GM23338 (cell line): ENCODE results near the gene UBE2H. TPM values are rescaled to one million over a fixed set of nuclear protein-coding genes. Genes with fewer than 3 reads are reported as not detected.

Source experiments
- ATAC-seq: fragments of 200-7000 bp; cut with Tn5 transposase; 3 replicates; pipeline ENCODE4 v1.9.1; 2020
- DNase-seq: peaks from one replicate; pipeline ENCODE4 v3.0.0-alpha.2; 2015; ENCODE audit warnings: low spot score
- H2AFZ ChIP-seq: fragments of 200-600 bp; sonication (generic); 2 replicates; pipeline ENCODE4 v1.8.0; 2016; ENCODE audit warnings: antibody characterized with exemption, mild to moderate bottlenecking, moderate library complexity
- H3F3A ChIP-seq: fragments of 200-600 bp; sonication (generic); replicated peaks from 2 replicates; pipeline ENCODE4 v1.8.0; 2017; ENCODE audit warnings: antibody characterized with exemption, mixed run types, low read depth
- H3K27ac ChIP-seq: fragments of 200-600 bp; sonication (generic); 2 replicates; pipeline ENCODE4 v1.6.1; 2016; ENCODE audit warnings: low read depth
- H3K27me3 ChIP-seq: fragments of 200-600 bp; sonication (generic); 2 replicates; pipeline ENCODE4 v1.8.0; 2016; ENCODE audit warnings: mild to moderate bottlenecking, mixed run types, moderate library complexity; ENCODE audit not compliant: insufficient read depth
- H3K36me3 ChIP-seq: fragments of 200-600 bp; sonication (generic); 2 replicates; pipeline ENCODE4 v1.8.0; 2016; ENCODE audit warnings: mild to moderate bottlenecking; ENCODE audit not compliant: insufficient read depth
- H3K4me1 ChIP-seq: fragments of 200-600 bp; sonication (generic); 2 replicates; pipeline ENCODE4 v1.8.0; 2016; ENCODE audit warnings: mild to moderate bottlenecking, moderate library complexity; ENCODE audit not compliant: insufficient read depth
- H3K4me2 ChIP-seq: fragments of 200-600 bp; sonication (generic); 2 replicates; pipeline ENCODE4 v1.7.1; 2017; ENCODE audit warnings: mixed run types
- H3K4me3 ChIP-seq: fragments of 200-600 bp; sonication (generic); 2 replicates; pipeline ENCODE4 v1.6.1; 2016; ENCODE audit warnings: mixed run types
- H3K79me2 ChIP-seq: fragments of 200-600 bp; sonication (generic); replicated peaks from 2 replicates; pipeline ENCODE4 v1.8.0; 2017; ENCODE audit warnings: mild to moderate bottlenecking; ENCODE audit not compliant: insufficient read depth
- H3K9me2 ChIP-seq: fragments of 200-600 bp; sonication (generic); 2 replicates; pipeline ENCODE4 v1.8.0; 2017; ENCODE audit not compliant: insufficient read depth
- H4K20me1 ChIP-seq: fragments of 200-600 bp; sonication (generic); replicated peaks from 2 replicates; pipeline ENCODE4 v1.8.0; 2017; ENCODE audit warnings: mild to moderate bottlenecking; ENCODE audit not compliant: insufficient read depth
- H3K27ac Mint-ChIP-seq: 2 replicates; pipeline ENCODE4 v1.8.0; 2020; ENCODE audit warnings: inconsistent platforms, mild to moderate bottlenecking, moderate library complexity, mixed read lengths
- H3K27me3 Mint-ChIP-seq: 3 replicates; pipeline ENCODE4 v1.8.0; 2022; ENCODE audit warnings: low read depth, mild to moderate bottlenecking, moderate library complexity, mixed read lengths, inconsistent platforms; ENCODE audit not compliant: insufficient read depth, poor library complexity
- H3K36me3 Mint-ChIP-seq: 3 replicates; pipeline ENCODE4 v1.8.0; 2021; ENCODE audit warnings: low read depth, mild to moderate bottlenecking, inconsistent platforms, moderate library complexity, mixed read lengths
- H3K4me1 Mint-ChIP-seq: 3 replicates; pipeline ENCODE4 v1.8.0; 2020; ENCODE audit warnings: mild to moderate bottlenecking, inconsistent platforms, mixed read lengths
- H3K4me3 Mint-ChIP-seq: 3 replicates; pipeline ENCODE4 v1.8.0; 2021; ENCODE audit warnings: moderate library complexity, mild to moderate bottlenecking, inconsistent platforms, mixed read lengths
- H3K9me3 Mint-ChIP-seq: 3 replicates; pipeline ENCODE4 v1.8.0; 2020; ENCODE audit warnings: moderate library complexity, mild to moderate bottlenecking, inconsistent platforms, mixed read lengths
- CREB1 ChIP-seq: fragments of 250-450 bp; sonication (Bioruptor Pico); IDR thresholded peaks from 2 replicates; pipeline ENCODE4 v1.5.0; 2020; ENCODE audit warnings: low read depth, mild to moderate bottlenecking, moderate library complexity
- CTCF ChIP-seq, 2 experiments: fragments of 200-600 bp in 1 of 2; sonication (generic) in 1 of 2; conservative IDR thresholded peaks; 2 replicates each; pipeline versions ENCODE4 v1.5.1 to v1.6.1; 2016 to 2017; ENCODE audit warnings: antibody characterized with exemption in 2 of 2, low read depth in 2 of 2, mild to moderate bottlenecking in 2 of 2, moderate library complexity in 1 of 2
- EZH2 ChIP-seq: fragments of 200-600 bp; sonication (generic); IDR thresholded peaks from one replicate; pipeline ENCODE4 v1.8.0; 2017; ENCODE audit warnings: antibody characterized with exemption, mild to moderate bottlenecking, low read depth; ENCODE audit not compliant: unreplicated experiment
- EZH2phosphoT487 ChIP-seq: fragments of 200-600 bp; sonication (generic); IDR thresholded peaks from one replicate; pipeline ENCODE4 v1.8.1; 2018; ENCODE audit warnings: antibody characterized with exemption; ENCODE audit not compliant: unreplicated experiment
- JUNB ChIP-seq: IDR thresholded peaks from one replicate; pipeline ENCODE4 v1.6.1; 2016; ENCODE audit warnings: antibody characterized with exemption; ENCODE audit not compliant: unreplicated experiment
- POLR2AphosphoS5 ChIP-seq: IDR thresholded peaks from 2 replicates; pipeline ENCODE4 v1.6.1; 2016; ENCODE audit warnings: antibody characterized with exemption, low read depth
- REST ChIP-seq: IDR thresholded peaks from one replicate; pipeline ENCODE4 v1.6.1; 2018; ENCODE audit warnings: antibody characterized with exemption; ENCODE audit not compliant: unreplicated experiment
- ZNF114 ChIP-seq: fragments of 250-450 bp; sonication (Bioruptor Pico); IDR thresholded peaks from 2 replicates; pipeline ENCODE4 v1.5.0; 2020; ENCODE audit warnings: mild to moderate bottlenecking, moderate library complexity
- ZNF462 ChIP-seq: fragments of 250-450 bp; sonication (Bioruptor Pico); IDR thresholded peaks from 2 replicates; pipeline ENCODE4 v1.5.0; 2020; ENCODE audit warnings: mild to moderate bottlenecking, moderate library complexity
- polyA plus RNA-seq: library from polyadenylated mRNA; unstranded; fragments of >200 nt; fragmentation: Nextera tagmentation; extraction: Ambion mirVana; gene quantifications from 2 replicates; pipeline ENCODE4 v1.2.1, GENCODE V29; 2016
- total RNA-seq: library from RNA; depleted of rRNA; stranded (reverse); fragments of >200 nt; shearing (Covaris generic); gene quantifications from 2 replicates; pipeline ENCODE4 v1.2.3, GENCODE V29; 2014

Gene UBE2H
- total and polyA plus RNA-seq, 2 experiments from 2014 or later: 40.8 to 86.5 TPM

GRCh38 chr7:129828078-129828762 lies 124.5 kb downstream of the UBE2H start:
- no peak overlapping the region for H3K4me3 Mint-ChIP-seq
- Histone ChIP-seq H3K79me2 (no peaks in the 10 kb centered on the region), H3K4me3 (no peak overlapping the region), H3K4me2 (no peak overlapping the region), H4K20me1 (no peaks in the 10 kb centered on the region), H3F3A (peaks cover 10% of the 10 kb centered on the region; the same call in 1 of the 2 replicates), H3K36me3 (no peaks in the 10 kb centered on the region), H3K9me2 (no peaks in the 10 kb centered on the region), H2AFZ (no peak overlapping the region), H3K27ac (no peak overlapping the region), H3K4me1 (peaks cover 40% of the 10 kb centered on the region), H3K27me3 (no peaks in the 10 kb centered on the region)
- DNase-seq: no peak
- H3K4me1 Mint-ChIP-seq: peaks cover 46% of the 10 kb centered on the region
- ATAC-seq: no peak
- H3K27me3 Mint-ChIP-seq: peaks cover 54% of the 10 kb centered on the region
- peaks cover 15% of the 10 kb centered on the region for H3K36me3 Mint-ChIP-seq
- TF ChIP-seq REST (no peak), ZNF114 (CRISPR knock-in tag) (no peak), EZH2phosphoT487 (no peak), POLR2AphosphoS5 (no peak)
- H3K27ac Mint-ChIP-seq: no peak overlapping the region
- no peaks in the 10 kb centered on the region for H3K9me3 Mint-ChIP-seq

- Histone ChIP-seq H3K4me1 (peaks cover 33% of the 10 kb centered on the region), H3F3A (peaks cover 10% of the 10 kb centered on the region; the same call in 1 of the 2 replicates), H3K79me2 (no peaks in the 10 kb centered on the region), H3K27me3 (no peaks in the 10 kb centered on the region), H3K9me2 (no peaks in the 10 kb centered on the region), H3K27ac (no peak overlapping the region), H3K36me3 (no peaks in the 10 kb centered on the region), H2AFZ (no peak overlapping the region), H4K20me1 (no peaks in the 10 kb centered on the region), H3K4me2 (no peak overlapping the region), H3K4me3 (no peak overlapping the region)
- no peak for ATAC-seq
- Mint-ChIP-seq H3K4me3 (no peak overlapping the region), H3K4me1 (peaks cover 41% of the 10 kb centered on the region), H3K36me3 (peaks cover 12% of the 10 kb centered on the region), H3K27me3 (peaks cover 54% of the 10 kb centered on the region), H3K27ac (no peak overlapping the region), H3K9me3 (no peaks in the 10 kb centered on the region)
- no peak for DNase-seq
- TF ChIP-seq EZH2phosphoT487: no peak
- TF ChIP-seq CREB1 (CRISPR knock-in tag): no peak
- no peak for TF ChIP-seq EZH2
- no peak for TF ChIP-seq JUNB
- TF ChIP-seq CTCF (conservative IDR thresholded peaks at IDR 0.05; ENCODE audit: low read depth in 2 of 2): no peak
- no peak for TF ChIP-seq ZNF462
- TF ChIP-seq POLR2AphosphoS5: no peak
- no peak for TF ChIP-seq ZNF114 (CRISPR knock-in tag)
Measured at GRCh38 chr7:129827467-129827990, 125.2 kb downstream of the UBE2H start.
